MM.1S (cell line): ENCODE measurements around the gene KBTBD3.

ENCODE experiments used
- DNase-seq: peaks from one replicate; pipeline ENCODE4 v3.0.0-alpha.2; 2015
- H2AFZ ChIP-seq: fragments of 300-600 bp; sonication (generic); 2 replicates; pipeline ENCODE4 v1.6.0; 2016; ENCODE audit warnings: antibody characterized with exemption, low read length
- H3F3A ChIP-seq: fragments of 300-600 bp; sonication (generic); 2 replicates; pipeline ENCODE4 v1.6.1; 2016; ENCODE audit warnings: mild to moderate bottlenecking, antibody characterized with exemption, low read length, moderate library complexity, mixed read lengths; ENCODE audit not compliant: insufficient read depth
- H3K27ac ChIP-seq: fragments of 300-600 bp; sonication (generic); 2 replicates; pipeline ENCODE4 v1.5.1; 2016; ENCODE audit warnings: mild to moderate bottlenecking, low read length
- H3K27me3 ChIP-seq: fragments of 300-600 bp; sonication (generic); replicated peaks from 2 replicates; pipeline ENCODE4 v1.6.0; 2016; ENCODE audit warnings: low read length; ENCODE audit not compliant: insufficient read depth
- H3K36me3 ChIP-seq: fragments of 300-600 bp; sonication (generic); replicated peaks from 2 replicates; pipeline ENCODE4 v1.6.1; 2016; ENCODE audit warnings: mild to moderate bottlenecking, low read length, mixed read lengths; ENCODE audit not compliant: insufficient read depth
- H3K4me1 ChIP-seq: fragments of 300-600 bp; sonication (generic); 2 replicates; pipeline ENCODE4 v1.6.1; 2016; ENCODE audit warnings: low read length, mixed read lengths
- H3K4me2 ChIP-seq: fragments of 300-600 bp; sonication (generic); 2 replicates; pipeline ENCODE4 v1.6.0; 2016; ENCODE audit warnings: low read depth, low read length
- H3K4me3 ChIP-seq: fragments of 300-600 bp; sonication (generic); 2 replicates; pipeline ENCODE4 v1.5.1; 2016; ENCODE audit warnings: low read length, mixed read lengths
- H3K79me2 ChIP-seq: fragments of 300-600 bp; sonication (generic); 2 replicates; pipeline ENCODE4 v1.6.1; 2016; ENCODE audit warnings: mixed run types, low read length, mixed read lengths
- H3K9ac ChIP-seq: fragments of 300-600 bp; sonication (generic); 2 replicates; pipeline ENCODE4 v1.6.1; 2016; ENCODE audit warnings: low read length, mixed read lengths
- H3K9me2 ChIP-seq: fragments of 300-600 bp; sonication (generic); replicated peaks from 2 replicates; pipeline ENCODE4 v1.6.1; 2016; ENCODE audit warnings: mild to moderate bottlenecking, low read length, mixed read lengths; ENCODE audit not compliant: insufficient read depth
- H3K9me3 ChIP-seq: fragments of 300-600 bp; sonication (generic); replicated peaks from 2 replicates; pipeline ENCODE4 v1.6.1; 2016; ENCODE audit warnings: mild to moderate bottlenecking, low read length, mixed read lengths; ENCODE audit not compliant: insufficient read depth
- H4K20me1 ChIP-seq: fragments of 300-600 bp; sonication (generic); 2 replicates; pipeline ENCODE4 v1.6.1; 2016; ENCODE audit warnings: mild to moderate bottlenecking, low read length, moderate library complexity, mixed read lengths; ENCODE audit not compliant: insufficient read depth
- CTCF ChIP-seq: fragments of 300-600 bp; sonication (generic); IDR thresholded peaks from 2 replicates; pipeline ENCODE4 v1.5.1; 2016; ENCODE audit warnings: antibody characterized with exemption, low read length, mixed read lengths
- EZH2 ChIP-seq: fragments of 300-600 bp; sonication (generic); optimal IDR thresholded peaks from 2 replicates; pipeline ENCODE3; 2017; ENCODE audit warnings: low read depth, mild to moderate bottlenecking, antibody characterized with exemption, low read length, mixed read lengths
- EZH2phosphoT487 ChIP-seq: fragments of 300-600 bp; sonication (generic); IDR thresholded peaks from 2 replicates; pipeline ENCODE4 v1.6.1; 2018; ENCODE audit warnings: antibody characterized with exemption, low read length

Gene KBTBD3

GRCh38 chr11:106076919-106077608 lies at the start of gene KBTBD3:
Gene KBTBD3, minus strand, starts transcription at chr11:106077347. Its CDS starts 18,250 bp downstream, at chr11:106059097.
- H3K4me3 ChIP-seq: peak within 1 kb of the TSS; percentile 96
- H3K27me3 ChIP-seq: no peaks in the 10 kb centered on the region
- DNase-seq: peak; percentile 99
- peak within 1 kb of the TSS; percentile 74 for H3K4me2 ChIP-seq
- 0 out of 2 replicates have a peak, but pooled peaks cover 5% of the 10 kb centered on the region for H3F3A ChIP-seq
- TF ChIP-seq EZH2 (no peak), CTCF (peak; percentile 59)
- H3K27ac ChIP-seq: peak within 1 kb of the TSS; percentile 81
- peak within 1 kb of the TSS; percentile 96 for H3K9ac ChIP-seq
- peaks cover 11% of the 10 kb centered on the region for H3K4me1 ChIP-seq
- H4K20me1 ChIP-seq: no peaks in the 10 kb centered on the region
- no peaks in the 10 kb centered on the region for H3K9me2 ChIP-seq
- no peaks in the 10 kb centered on the region for H3K9me3 ChIP-seq
- H3K79me2 ChIP-seq: peaks cover 42% of the 10 kb centered on the region
- H3K36me3 ChIP-seq: peaks cover 10% of the 10 kb centered on the region
- peak within 1 kb of the TSS; percentile 87 for H2AFZ ChIP-seq

- H3K4me2 ChIP-seq: no peak overlapping the region
- H3K4me1 ChIP-seq: no peaks in the 10 kb centered on the region
- no peaks in the 10 kb centered on the region for H3F3A ChIP-seq
- no peaks in the 10 kb centered on the region for H3K9me3 ChIP-seq
- H3K36me3 ChIP-seq: no peaks in the 10 kb centered on the region
- H3K9ac ChIP-seq: no peak overlapping the region
- DNase-seq: no peak
- no peaks in the 10 kb centered on the region for H3K79me2 ChIP-seq
- TF ChIP-seq EZH2phosphoT487 (no peak), EZH2 (no peak), CTCF (no peak)
- H3K4me3 ChIP-seq: no peak overlapping the region
- H3K27ac ChIP-seq: no peak overlapping the region
- H4K20me1 ChIP-seq: no peaks in the 10 kb centered on the region
- no peaks in the 10 kb centered on the region for H3K27me3 ChIP-seq
- H3K9me2 ChIP-seq: no peaks in the 10 kb centered on the region
- no peak overlapping the region for H2AFZ ChIP-seq
Measured at GRCh38 chr11:106121570-106122320, 44.6 kb upstream of the KBTBD3 start.

GRCh38 chr11:106105986-106106385 lies 28.8 kb upstream of the KBTBD3 start:
- no peak overlapping the region for H3K9ac ChIP-seq
- H3K27ac ChIP-seq: no peak overlapping the region
- H4K20me1 ChIP-seq: no peaks in the 10 kb centered on the region
- H3K36me3 ChIP-seq: no peaks in the 10 kb centered on the region
- H3K9me3 ChIP-seq: no peaks in the 10 kb centered on the region
- H3K4me3 ChIP-seq: no peak overlapping the region
- DNase-seq: no peak
- H3K4me1 ChIP-seq: no peaks in the 10 kb centered on the region
- no peak overlapping the region for H3K4me2 ChIP-seq
- H3K27me3 ChIP-seq: no peaks in the 10 kb centered on the region
- no peaks in the 10 kb centered on the region for H3K79me2 ChIP-seq
- TF ChIP-seq EZH2: no peak
- no peak for TF ChIP-seq CTCF
- TF ChIP-seq EZH2phosphoT487: no peak
- H3F3A ChIP-seq: no peaks in the 10 kb centered on the region
- no peaks in the 10 kb centered on the region for H3K9me2 ChIP-seq
- H2AFZ ChIP-seq: no peak overlapping the region
